Renal cortex interstitium (tissue), 11 donors: ENCODE data around the gene NRDC. TPM values are rescaled to one million over a fixed set of nuclear protein-coding genes. Genes with fewer than 3 reads are reported as not detected.
"Not testable (repeated sequence)": the region's sequence is repeated elsewhere in the genome, so short reads cannot be mapped to it uniquely, and the experiment has no call there.

ENCODE experiments used
- DNase-seq, 11 donors: peaks; one replicate each; pipeline ENCODE4 v3.0.0-alpha.2; 2013; ENCODE audit warnings: low read depth in 9 of 11, low spot score in 4 of 11; ENCODE audit errors: extremely low read depth in 1 of 11
- polyA plus RNA-seq, 3 donors: library from polyadenylated mRNA; unstranded; fragments of 120-200 nt; gene quantifications; one replicate each; pipeline ENCODE4 v1.2.1, GENCODE V29; 2013; ENCODE audit not compliant: insufficient read length in 3 of 3

NRDC gene
- polyA plus RNA-seq, 3 donors: 123 to 171 (median 149) TPM

- DNase-seq: no peak
Observed at GRCh38 chr1:51906306-51907078, 28.0 kb upstream of the NRDC start.

DNA sequence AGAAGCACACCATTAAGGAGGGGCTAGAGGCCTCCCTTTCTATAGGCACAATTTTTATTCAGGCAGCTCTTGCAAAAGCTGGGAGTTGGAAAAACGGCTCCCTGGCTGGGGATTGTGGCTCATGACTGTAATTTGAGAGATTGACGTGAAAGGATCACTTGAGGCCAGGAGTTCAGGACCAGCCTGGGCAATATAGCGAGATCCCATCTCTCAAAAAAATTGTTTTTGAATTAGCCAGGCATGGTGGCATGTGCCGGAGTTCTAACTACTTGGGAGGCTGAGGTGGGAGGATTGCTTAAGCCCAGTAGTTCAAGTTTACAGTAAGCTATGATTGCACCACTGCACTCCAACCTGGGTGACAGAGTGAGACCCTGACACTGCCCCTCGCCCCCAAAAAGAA, 23.9 kb upstream of the NRDC start:
- DNase-seq: no peak

- DNase-seq: no peak
Observed at GRCh38 chr1:51901151-51901550, 22.6 kb upstream of the NRDC start.

DNA sequence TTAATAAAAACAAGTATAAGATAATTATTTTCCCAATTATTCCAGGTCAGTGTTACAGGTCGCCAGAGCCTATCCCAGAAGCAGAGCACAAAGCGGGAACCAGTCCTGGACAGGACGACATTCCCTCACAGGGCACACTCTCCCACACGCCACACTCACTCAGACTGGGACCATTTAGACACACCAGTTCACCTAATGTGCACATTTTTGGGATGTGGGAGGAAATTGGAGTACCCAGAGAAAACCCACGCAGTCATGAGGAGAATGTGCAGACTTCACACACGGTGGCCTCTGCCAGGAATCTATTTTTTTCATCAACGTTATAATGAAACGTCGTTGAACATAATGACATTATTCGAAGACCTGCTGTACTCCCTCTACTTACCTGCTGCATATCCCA, 20.5 kb upstream of the NRDC start:
- DNase-seq: no peak

GRCh38 chr1:51898090-51898734, 19.7 kb upstream of the NRDC start:
- no peak for DNase-seq

- no peak for DNase-seq
Observed at GRCh38 chr1:51897699-51898031, 19.1 kb upstream of the NRDC start.

GRCh38 chr1:51894748-51895147, 16.2 kb upstream of the NRDC start:
- not testable (repeated sequence) for DNase-seq

- DNase-seq: peak in 2 of 11 donors; percentile 15 to 22
Observed at GRCh38 chr1:51878308-51878615, 265 bp downstream of the NRDC start.

DNA sequence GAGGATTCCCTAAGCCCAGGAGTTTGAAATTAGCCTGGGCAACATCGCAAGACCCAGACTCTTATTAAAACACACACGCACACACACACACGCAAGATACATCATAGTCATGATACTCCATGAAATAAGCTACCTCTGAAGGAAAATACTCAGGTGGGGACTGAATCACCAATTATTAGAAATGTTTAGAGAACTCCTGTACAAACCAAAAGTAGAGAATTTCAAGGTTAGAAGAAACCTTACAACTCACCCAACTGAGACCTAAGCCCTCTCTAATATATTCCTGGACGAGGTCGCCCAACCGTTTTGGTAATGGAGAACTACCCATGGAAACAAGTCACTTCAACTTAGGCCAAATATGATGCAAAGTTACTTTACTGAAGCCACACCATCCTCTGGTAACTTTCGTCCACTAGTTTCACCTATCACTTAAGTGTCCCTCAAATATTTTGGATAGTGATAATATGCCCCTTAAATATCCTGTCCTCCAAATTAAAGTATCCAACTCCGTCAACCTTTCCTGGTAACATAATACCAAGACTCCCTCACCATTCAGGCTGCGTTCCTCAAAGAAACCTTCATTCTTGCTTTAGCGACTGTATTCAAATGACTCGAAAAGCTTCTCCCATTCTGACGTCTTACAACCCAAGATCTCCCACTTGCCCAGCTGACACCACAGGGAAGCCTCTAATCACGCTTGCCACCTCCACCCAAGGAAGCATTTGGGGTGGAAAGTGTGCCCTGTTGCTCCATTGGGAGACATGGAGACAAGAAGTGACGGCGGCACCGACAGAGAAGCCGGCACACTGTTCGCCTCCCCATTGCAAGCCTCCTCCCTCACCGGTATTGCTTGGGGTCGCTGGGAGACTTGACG, 856 bp downstream of the NRDC start:
- DNase-seq: peak in 6 of 11 donors; percentile 4 to 19 (median 15)

DNA sequence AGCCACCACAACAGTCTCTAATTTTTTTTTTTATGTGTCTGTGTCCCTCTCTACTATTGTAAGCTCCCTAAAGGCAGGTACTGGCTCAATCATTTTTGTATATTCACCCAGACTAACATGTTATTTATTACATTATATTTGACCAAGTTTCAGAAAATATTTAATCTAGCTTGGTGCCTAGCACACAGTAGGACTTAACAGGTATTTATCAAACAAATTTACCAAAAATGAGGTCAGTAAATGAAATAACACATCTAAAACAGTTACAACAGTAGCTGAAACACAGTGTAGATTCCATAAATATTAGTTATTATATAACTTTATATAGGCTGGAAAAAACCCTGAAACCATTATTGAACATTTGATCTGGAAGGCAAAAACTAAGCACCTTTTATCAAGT, 2.7 kb downstream of the NRDC start:
- no peak for DNase-seq

DNA sequence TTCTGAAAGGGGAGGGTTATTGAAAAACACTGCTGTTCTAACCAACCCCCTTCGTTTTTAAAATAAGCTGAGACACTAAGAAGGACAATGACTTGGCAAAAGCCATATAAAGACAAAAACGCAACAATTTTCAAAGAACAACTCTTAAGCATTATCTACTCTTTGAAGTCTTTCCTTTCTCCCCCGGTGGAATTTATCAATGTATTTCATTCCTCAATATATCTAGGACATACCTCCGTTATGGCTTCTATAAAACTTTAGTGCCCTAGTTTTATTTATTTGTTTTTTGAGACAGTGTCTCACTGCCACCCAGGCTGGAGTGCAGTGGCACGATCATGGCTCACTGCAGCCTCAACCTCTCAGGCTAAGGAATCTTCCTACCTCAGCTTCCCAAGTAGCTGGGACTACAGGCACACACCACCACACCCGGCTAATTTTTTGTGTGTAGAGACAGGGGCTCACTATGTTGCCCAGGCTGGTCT, 3.2 kb downstream of the NRDC start:
- DNase-seq: no peak

GRCh38 chr1:51873270-51873669, 5.3 kb downstream of the NRDC start:
- not testable (repeated sequence) for DNase-seq

- no peak for DNase-seq
Observed at GRCh38 chr1:51871351-51871975, 7.1 kb downstream of the NRDC start.

GRCh38 chr1:51870603-51871350, 7.8 kb downstream of the NRDC start:
- DNase-seq: no peak

GRCh38 chr1:51867479-51868232, 10.9 kb downstream of the NRDC start:
- no peak for DNase-seq

DNA sequence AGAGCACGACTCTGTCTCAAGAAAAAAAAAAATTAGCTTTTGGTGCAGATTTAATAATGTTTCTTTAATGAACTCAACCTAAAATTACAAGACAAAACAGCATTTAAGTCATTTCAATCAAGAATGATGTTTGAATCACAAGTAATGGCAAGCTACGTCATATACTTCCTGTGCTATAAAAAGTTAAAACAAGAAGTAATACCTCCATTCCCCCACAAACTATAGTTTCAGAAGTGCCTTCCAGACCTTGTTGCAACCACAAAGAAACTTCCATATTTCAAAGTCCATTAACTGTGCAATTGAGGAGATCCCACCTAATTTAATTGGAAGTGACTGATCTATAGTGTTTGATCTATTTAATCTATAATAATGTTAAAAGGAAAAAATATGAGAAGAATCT, 15.1 kb downstream of the NRDC start:
- no peak for DNase-seq

GRCh38 chr1:51861669-51862068, 16.9 kb downstream of the NRDC start:
- no peak for DNase-seq

DNA sequence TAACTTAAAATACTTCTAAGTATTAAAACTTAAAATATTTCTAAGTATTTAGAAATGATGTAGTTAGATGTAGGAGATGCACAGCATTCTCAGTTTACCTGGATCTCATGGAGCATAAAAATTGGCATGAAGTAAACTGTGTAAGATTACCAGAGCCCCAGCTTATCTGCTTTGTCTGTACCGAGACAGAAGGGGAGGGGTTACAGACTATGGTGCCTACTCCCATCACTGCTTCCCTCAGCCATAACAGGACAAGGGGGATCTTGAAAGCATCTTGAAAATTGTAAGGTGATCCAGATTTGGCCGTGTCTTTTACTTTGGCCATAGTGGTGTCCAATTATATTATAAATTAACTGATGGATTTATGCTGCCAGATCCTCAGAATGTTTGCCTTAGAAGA, 18.8 kb downstream of the NRDC start:
- no peak for DNase-seq
